Caco-2 (cell line): Measurements from ENCODE around the gene IFT74. TPM values are rescaled to one million over a fixed set of nuclear protein-coding genes. Genes with fewer than 3 reads are reported as not detected.

ENCODE experiments used
- BruUV-seq: library from RNA; stranded (reverse); fragments of 400-500 nt; replicated peaks from 2 replicates; lab custom pipeline; 2021; lab: Mats Ljungman, UMichigan
- CTCF ChIA-PET: fragments of 300-600 bp; sonication (Branson Sonifier 250); formaldehyde crosslinking; loops from one replicate; lab custom pipeline; 2022; ENCODE audit warnings: antibody characterized with exemption; lab: Charles Lee
- POLR2A ChIA-PET: fragments of 300-600 bp; sonication (Branson Sonifier 250); formaldehyde crosslinking; loops from one replicate; lab custom pipeline; 2022; ENCODE audit warnings: antibody characterized with exemption; lab: Charles Lee
- DNase-seq, 2 experiments: peaks; one replicate each; pipeline versions ENCODE4 v3.0.0 to v3.0.0-alpha.2; 2020 to 2022
- H3K27me3 ChIP-seq: replicated peaks from 2 replicates; pipeline ENCODE4 v1.6.0; 2011; ENCODE audit warnings: low read length; ENCODE audit not compliant: control insufficient read depth, insufficient read depth
- H3K36me3 ChIP-seq: 2 replicates; pipeline ENCODE4 v1.5.1; 2011; ENCODE audit warnings: low read length; ENCODE audit not compliant: control insufficient read depth, insufficient read depth
- H3K4me1 ChIP-seq: fragments of 250-450 bp; sonication (Bioruptor Pico); 2 replicates; pipeline ENCODE4 v1.5.1; 2020; ENCODE audit warnings: mild to moderate bottlenecking
- H3K4me3 ChIP-seq: 2 replicates; pipeline ENCODE4 v1.5.1; 2011; ENCODE audit warnings: low read depth, mild to moderate bottlenecking, control low read depth, low read length
- H3K9me3 ChIP-seq: fragments of 250-450 bp; sonication (Bioruptor Pico); 2 replicates; pipeline ENCODE4 v1.5.1; 2020; ENCODE audit warnings: mild to moderate bottlenecking, moderate library complexity
- H3K27ac Mint-ChIP-seq: one replicate; pipeline ENCODE4 v1.8.0; 2022; ENCODE audit warnings: mixed read lengths; ENCODE audit not compliant: unreplicated experiment
- H3K27me3 Mint-ChIP-seq: one replicate; pipeline ENCODE4 v1.8.0; 2022; ENCODE audit warnings: mixed read lengths; ENCODE audit not compliant: insufficient read depth, unreplicated experiment
- H3K36me3 Mint-ChIP-seq: one replicate; pipeline ENCODE4 v1.8.0; 2022; ENCODE audit warnings: mild to moderate bottlenecking, mixed read lengths; ENCODE audit not compliant: insufficient read depth, unreplicated experiment
- H3K4me1 Mint-ChIP-seq: one replicate; pipeline ENCODE4 v1.8.0; 2022; ENCODE audit warnings: low read depth, mixed read lengths; ENCODE audit not compliant: unreplicated experiment
- H3K4me3 Mint-ChIP-seq: one replicate; pipeline ENCODE4 v1.8.0; 2022; ENCODE audit warnings: mild to moderate bottlenecking, moderate library complexity, mixed read lengths; ENCODE audit not compliant: unreplicated experiment
- H3K9me3 Mint-ChIP-seq: one replicate; pipeline ENCODE4 v1.8.0; 2022; ENCODE audit warnings: mixed read lengths; ENCODE audit not compliant: unreplicated experiment
- intact Hi-C: fragments of 100-400 bp; cut with micrococcal nuclease; formaldehyde crosslinking; loops from one replicate; pipeline ENCODE4 v1.10.0; 2022; ENCODE audit not compliant: unreplicated experiment
- total RNA-seq: library from RNA; stranded (reverse); gene quantifications from 2 replicates; pipeline ENCODE4 v1.2.3, GENCODE V29; 2022
- TF ChIP-seq, protein P1 (sequence below), 2 experiments: fragments of 200-600 bp in 1 of 2; IDR thresholded peaks; 1 replicate in 1 of 2; 2 replicates in 1 of 2; pipeline versions ENCODE4 v1.5.1 to v1.8.0; 2011 to 2022; ENCODE audit warnings: antibody characterized with exemption in 1 of 2, control low read depth in 1 of 2, inconsistent platforms in 1 of 2, low read depth in 1 of 2, low read length in 1 of 2, mild to moderate bottlenecking in 1 of 2, moderate library complexity in 1 of 2; ENCODE audit not compliant: insufficient read depth in 1 of 2, severe bottlenecking in 1 of 2, unreplicated experiment in 1 of 2

Gene IFT74
- total RNA-seq, 1 experiment from 2014 or later: 3.7 TPM

DNA sequence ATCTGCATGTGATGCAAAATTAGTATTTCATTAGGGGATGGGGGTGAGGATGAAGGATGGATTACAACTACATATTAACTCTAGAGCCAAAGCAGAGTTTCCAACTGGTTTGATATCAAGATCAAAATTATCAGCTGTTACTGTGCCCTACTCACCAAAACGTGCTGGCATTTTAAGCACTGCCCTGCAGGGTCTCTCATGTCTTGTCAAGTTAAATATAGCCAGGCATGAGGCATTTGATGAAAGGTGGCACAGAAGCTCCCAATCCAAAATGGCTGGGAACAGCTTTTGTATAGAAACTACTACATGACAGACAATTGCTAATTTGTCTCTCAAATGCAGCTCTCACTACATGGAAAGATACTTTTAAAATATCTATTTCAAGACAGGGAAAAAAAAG is 36.5 kb upstream of the IFT74 start:
- Histone ChIP-seq H3K27me3 (no peaks in the 10 kb centered on the region), H3K9me3 (no peaks in the 10 kb centered on the region), H3K4me3 (no peak overlapping the region), H3K36me3 (no peaks in the 10 kb centered on the region), H3K4me1 (no peaks in the 10 kb centered on the region)
- intact Hi-C loops: no loop called here
- Mint-ChIP-seq H3K27ac (no peak overlapping the region), H3K4me3 (no peak overlapping the region), H3K27me3 (no peaks in the 10 kb centered on the region), H3K36me3 (peaks cover 22% of the 10 kb centered on the region), H3K4me1 (no peaks in the 10 kb centered on the region), H3K9me3 (no peaks in the 10 kb centered on the region)
- BruUV-seq: no TSS peak
- ChIA-PET CTCF (no interaction called here), POLR2A (no interaction called here)
- no peak for DNase-seq
- TF ChIP-seq, protein P1, sequence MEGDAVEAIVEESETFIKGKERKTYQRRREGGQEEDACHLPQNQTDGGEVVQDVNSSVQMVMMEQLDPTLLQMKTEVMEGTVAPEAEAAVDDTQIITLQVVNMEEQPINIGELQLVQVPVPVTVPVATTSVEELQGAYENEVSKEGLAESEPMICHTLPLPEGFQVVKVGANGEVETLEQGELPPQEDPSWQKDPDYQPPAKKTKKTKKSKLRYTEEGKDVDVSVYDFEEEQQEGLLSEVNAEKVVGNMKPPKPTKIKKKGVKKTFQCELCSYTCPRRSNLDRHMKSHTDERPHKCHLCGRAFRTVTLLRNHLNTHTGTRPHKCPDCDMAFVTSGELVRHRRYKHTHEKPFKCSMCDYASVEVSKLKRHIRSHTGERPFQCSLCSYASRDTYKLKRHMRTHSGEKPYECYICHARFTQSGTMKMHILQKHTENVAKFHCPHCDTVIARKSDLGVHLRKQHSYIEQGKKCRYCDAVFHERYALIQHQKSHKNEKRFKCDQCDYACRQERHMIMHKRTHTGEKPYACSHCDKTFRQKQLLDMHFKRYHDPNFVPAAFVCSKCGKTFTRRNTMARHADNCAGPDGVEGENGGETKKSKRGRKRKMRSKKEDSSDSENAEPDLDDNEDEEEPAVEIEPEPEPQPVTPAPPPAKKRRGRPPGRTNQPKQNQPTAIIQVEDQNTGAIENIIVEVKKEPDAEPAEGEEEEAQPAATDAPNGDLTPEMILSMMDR (IDR thresholded peaks at IDR 0.05; ENCODE audit: insufficient read depth in 1 of 2, low read depth in 1 of 2, low read length in 1 of 2, severe bottlenecking in 1 of 2, unreplicated experiment in 1 of 2): no peak

DNA sequence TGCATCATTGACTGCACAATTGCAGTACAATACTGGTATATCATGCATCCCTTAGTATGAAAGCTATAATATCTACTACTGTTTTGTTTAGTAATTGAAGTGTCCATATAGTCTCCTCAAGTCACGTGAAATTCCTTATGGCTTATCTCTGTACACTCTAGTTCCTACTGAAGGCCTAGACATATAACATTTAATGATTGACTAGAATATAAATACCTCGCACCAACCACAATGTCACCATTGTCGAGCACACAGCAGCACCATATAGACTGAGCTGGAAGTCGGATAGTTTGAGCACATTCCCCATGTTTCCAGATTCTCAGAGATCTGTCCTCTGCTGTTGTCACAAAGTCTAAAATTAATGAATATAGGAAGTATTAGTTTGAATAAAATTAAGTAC is 30.6 kb upstream of the IFT74 start:
- no peaks in the 10 kb centered on the region for H3K4me1 ChIP-seq
- no peaks in the 10 kb centered on the region for H3K27me3 ChIP-seq
- H3K9me3 Mint-ChIP-seq: no peaks in the 10 kb centered on the region
- ChIA-PET POLR2A (no interaction called here), CTCF (no interaction called here)
- BruUV-seq: no TSS peak
- H3K27ac Mint-ChIP-seq: peak overlapping the region; percentile 63
- no peak overlapping the region for H3K4me3 Mint-ChIP-seq
- H3K27me3 Mint-ChIP-seq: no peaks in the 10 kb centered on the region
- no peak for DNase-seq
- H3K9me3 ChIP-seq: no peaks in the 10 kb centered on the region
- intact Hi-C loops: no loop called here
- no peak overlapping the region for H3K4me3 ChIP-seq
- peaks cover 22% of the 10 kb centered on the region for H3K36me3 Mint-ChIP-seq
- H3K4me1 Mint-ChIP-seq: peaks cover 7% of the 10 kb centered on the region
- TF ChIP-seq, protein P1 (IDR thresholded peaks at IDR 0.05; ENCODE audit: insufficient read depth in 1 of 2, low read depth in 1 of 2, low read length in 1 of 2, severe bottlenecking in 1 of 2, unreplicated experiment in 1 of 2): no peak
- H3K36me3 ChIP-seq: no peaks in the 10 kb centered on the region

DNA sequence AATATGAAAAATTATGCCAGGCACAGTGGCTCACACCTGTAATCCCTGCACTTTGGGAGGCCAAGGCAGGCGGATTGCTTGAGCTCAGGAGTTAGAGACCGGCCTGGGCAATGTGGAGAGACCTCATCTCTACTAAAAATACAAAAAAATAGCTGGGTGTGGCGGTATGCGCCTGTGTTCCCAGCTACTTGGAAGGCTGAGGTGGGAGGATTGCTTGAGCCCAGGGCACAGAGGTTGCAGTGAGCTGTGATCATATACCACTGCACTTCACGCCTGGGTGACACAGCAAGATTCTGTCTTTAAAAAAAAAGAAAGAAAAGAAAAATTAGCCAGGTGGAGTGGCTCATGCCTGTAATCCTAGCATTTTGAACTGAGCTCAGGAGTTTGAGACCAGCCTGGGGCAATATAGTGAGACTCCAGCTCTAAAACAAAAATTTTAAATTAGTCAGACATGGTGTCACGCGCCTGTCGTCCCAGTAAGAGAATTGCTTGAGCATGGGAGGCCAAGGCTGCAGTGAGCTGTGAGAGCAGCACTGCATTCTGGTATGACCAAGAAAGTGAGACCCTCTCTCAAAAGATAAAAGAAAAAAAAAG is 27.2 kb upstream of the IFT74 start:
- Mint-ChIP-seq H3K27ac (no peak overlapping the region), H3K36me3 (peaks cover 15% of the 10 kb centered on the region), H3K4me3 (no peak overlapping the region), H3K4me1 (peaks cover 7% of the 10 kb centered on the region), H3K9me3 (no peaks in the 10 kb centered on the region), H3K27me3 (no peaks in the 10 kb centered on the region)
- POLR2A ChIA-PET: no interaction called here
- Histone ChIP-seq H3K27me3 (no peaks in the 10 kb centered on the region), H3K9me3 (no peaks in the 10 kb centered on the region), H3K36me3 (no peaks in the 10 kb centered on the region), H3K4me1 (no peaks in the 10 kb centered on the region), H3K4me3 (no peak overlapping the region)
- intact Hi-C loops: no loop called here
- no TSS peak for BruUV-seq
- TF ChIP-seq, protein P1 (IDR thresholded peaks at IDR 0.05; ENCODE audit: insufficient read depth in 1 of 2, low read depth in 1 of 2, low read length in 1 of 2, severe bottlenecking in 1 of 2, unreplicated experiment in 1 of 2): no peak
- CTCF ChIA-PET: no interaction called here
- no peak for DNase-seq
